Esophagus muscularis mucosa (tissue), 4 donors: ENCODE measurements around the gene MEF2D. TPM values are rescaled to one million over a fixed set of nuclear protein-coding genes. Genes with fewer than 3 reads are reported as not detected.
A peak's percentile ranks its signal among the peaks of the same experiment; 100 is the strongest.

Experiments
- DNase-seq: peaks from one replicate; pipeline ENCODE4 v3.0.0-alpha.2; 2017; ENCODE audit errors: extremely low spot score
- H3K27ac ChIP-seq, 4 donors: fragments of 200-600 bp; sonication (generic); replicated peaks in 1 of 4; 1 replicate in 3 of 4; 2 replicates in 1 of 4; pipeline ENCODE4 v1.5.1; 2016 to 2019; ENCODE audit warnings: mild to moderate bottlenecking in 1 of 4
- H3K27me3 ChIP-seq, 4 donors: fragments of 200-600 bp; sonication (generic); one replicate each; pipeline versions ENCODE4 v1.5.1 to v1.6.0; 2016 to 2019
- H3K36me3 ChIP-seq, 4 donors: fragments of 200-600 bp; sonication (generic); one replicate each; pipeline ENCODE4 v1.5.1; 2016 to 2019
- H3K4me1 ChIP-seq, 4 donors: fragments of 200-600 bp; sonication (generic); one replicate each; pipeline ENCODE4 v1.5.1; 2016 to 2019
- H3K4me3 ChIP-seq, 4 donors: fragments of 200-600 bp; sonication (generic); 1 replicate in 2 of 4; 2 replicates in 2 of 4; pipeline ENCODE4 v1.5.1; 2016 to 2019; ENCODE audit warnings: mild to moderate bottlenecking in 4 of 4, moderate library complexity in 1 of 4
- H3K9me3 ChIP-seq, 4 donors: fragments of 200-600 bp; sonication (generic); 1 replicate in 3 of 4; 2 replicates in 1 of 4; pipeline ENCODE4 v1.5.1; 2016 to 2019
- EP300 ChIP-seq: sonication (generic); formaldehyde crosslinking; IDR thresholded peaks from one replicate; pipeline ENCODE4 v1.6.1; 2017; ENCODE audit warnings: antibody characterized with exemption
- POLR2A ChIP-seq: fragments of 450-650 bp; IDR thresholded peaks from one replicate; pipeline ENCODE4 v1.6.1; 2017; ENCODE audit warnings: antibody characterized with exemption, moderate library complexity, mild to moderate bottlenecking, low read depth
- POLR2AphosphoS5 ChIP-seq, 2 donors: sonication (generic); formaldehyde crosslinking; IDR thresholded peaks; one replicate each; pipeline ENCODE4 v1.6.1; 2017; ENCODE audit warnings: antibody characterized with exemption in 2 of 2
- whole genome bisulfite sequencing: methylation state at CpG from one replicate; pipeline ENCODE4 v1.1.5; 2018; 5-methylcytosine and 5-hydroxymethylcytosine counted together
- intact Hi-C: fragments of 100-400 bp; cut with DNase I; formaldehyde crosslinking; loops from one replicate; pipeline ENCODE4 v1.15.1; 2023
- total RNA-seq, 4 donors: library from RNA; depleted of rRNA; stranded (reverse); fragments of >200 nt; gene quantifications; one replicate each; pipeline versions ENCODE4 v1.1.0 to v1.2.1, GENCODE V29; 2016
- TF ChIP-seq, protein P1 (sequence below), 3 experiments: fragments of 200-600 bp in 2 of 3; fragments of 450-650 bp in 1 of 3; sonication (generic) in 2 of 3; IDR thresholded peaks; one replicate each; pipeline ENCODE4 v1.5.1; 2017 to 2019; ENCODE audit warnings: antibody characterized with exemption in 3 of 3, mild to moderate bottlenecking in 2 of 3, moderate library complexity in 1 of 3

MEF2D gene
- total RNA-seq, 4 donors from 2014 or later: 78.0 to 138 (median 115) TPM

DNA sequence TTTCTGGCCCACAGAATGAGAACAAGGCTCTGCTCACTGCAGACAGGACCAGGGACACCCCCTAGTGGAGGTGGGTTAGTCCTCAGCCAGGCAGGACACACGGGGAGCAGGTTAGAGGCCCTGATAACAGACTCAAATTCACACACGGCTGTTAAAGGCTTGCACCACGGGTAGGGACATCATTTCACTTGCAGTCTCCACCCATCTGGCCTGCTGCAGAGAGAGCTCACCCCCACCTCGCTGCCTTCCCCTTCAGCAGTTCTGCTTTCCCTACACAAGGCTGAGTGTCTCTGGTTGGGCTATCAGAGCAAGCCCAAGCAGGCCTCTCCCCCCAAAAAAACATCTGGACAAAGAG lies 20.6 kb downstream of the MEF2D start:
- intact Hi-C loops: loop anchor here (10.0 kb wide), 1 partner anchor 115 kb away; the partner anchor contains the start of gene NAXE
- peak overlapping the region; percentile 87 to 100 (median 91) for H3K27ac ChIP-seq
- H3K27me3 ChIP-seq: no peaks in the 10 kb centered on the region

DNA sequence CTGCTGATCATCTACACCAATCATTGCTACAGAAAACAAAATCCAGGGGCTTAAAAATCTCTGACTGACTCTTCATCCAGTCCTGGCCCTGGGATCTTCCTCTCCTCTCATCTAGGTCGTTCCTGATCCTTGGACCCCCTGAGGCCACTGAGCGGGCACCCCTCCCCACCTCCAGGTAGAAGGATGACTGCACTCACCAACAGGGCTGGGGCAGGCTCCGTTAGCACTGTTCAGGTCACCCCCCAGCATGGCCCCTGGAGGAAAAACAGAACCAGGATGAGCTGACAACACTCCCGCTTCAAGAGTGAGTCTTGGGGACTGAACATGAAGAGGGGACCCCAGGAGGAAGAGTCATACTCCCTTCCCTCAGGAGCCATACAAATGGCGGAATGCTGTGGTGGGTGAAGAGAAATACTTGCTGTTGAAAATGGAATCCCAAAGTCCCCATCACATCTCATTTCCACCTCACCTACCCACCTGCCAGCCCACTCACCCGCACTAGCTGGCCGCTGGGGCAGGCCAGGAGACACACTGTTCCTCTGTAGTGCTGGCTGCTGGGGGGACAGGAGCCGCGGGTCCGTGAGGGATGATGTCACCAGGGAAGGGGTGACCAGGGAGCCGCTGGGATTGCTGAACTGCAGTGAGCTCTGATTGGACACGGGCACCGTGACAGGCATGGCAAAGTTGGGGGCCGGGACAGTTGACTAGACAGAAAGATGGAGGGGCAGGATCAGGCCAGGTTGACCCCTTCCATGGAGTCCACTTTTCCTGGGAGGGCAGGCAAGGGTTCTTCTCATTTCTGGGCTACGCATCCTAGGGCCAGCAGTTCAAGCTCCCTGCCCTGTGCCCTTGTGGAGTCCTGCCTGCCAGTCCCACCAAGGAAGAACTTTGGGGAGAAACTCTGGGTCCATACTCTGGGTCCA lies 21.2 kb downstream of the MEF2D start:
- no peaks in the 10 kb centered on the region for H3K27me3 ChIP-seq
- intact Hi-C loops: loop anchor here (10.0 kb wide), 1 partner anchor 115 kb away; the partner anchor contains the start of gene NAXE
- H3K4me3 ChIP-seq: no peak overlapping the region
- H3K9me3 ChIP-seq: no peaks in the 10 kb centered on the region
- DNase-seq: no peak
- peaks cover 56 to 95% (median 90%) of the 10 kb centered on the region in 4 donors for H3K36me3 ChIP-seq
- H3K27ac ChIP-seq: peak overlapping the region; percentile 87 to 100 (median 91)
- H3K4me1 ChIP-seq: peaks cover 94 to 100% (median 100%) of the 10 kb centered on the region in 4 donors
- TF ChIP-seq POLR2AphosphoS5 (IDR thresholded peaks at IDR 0.05): no peak
- TF ChIP-seq, protein P1, sequence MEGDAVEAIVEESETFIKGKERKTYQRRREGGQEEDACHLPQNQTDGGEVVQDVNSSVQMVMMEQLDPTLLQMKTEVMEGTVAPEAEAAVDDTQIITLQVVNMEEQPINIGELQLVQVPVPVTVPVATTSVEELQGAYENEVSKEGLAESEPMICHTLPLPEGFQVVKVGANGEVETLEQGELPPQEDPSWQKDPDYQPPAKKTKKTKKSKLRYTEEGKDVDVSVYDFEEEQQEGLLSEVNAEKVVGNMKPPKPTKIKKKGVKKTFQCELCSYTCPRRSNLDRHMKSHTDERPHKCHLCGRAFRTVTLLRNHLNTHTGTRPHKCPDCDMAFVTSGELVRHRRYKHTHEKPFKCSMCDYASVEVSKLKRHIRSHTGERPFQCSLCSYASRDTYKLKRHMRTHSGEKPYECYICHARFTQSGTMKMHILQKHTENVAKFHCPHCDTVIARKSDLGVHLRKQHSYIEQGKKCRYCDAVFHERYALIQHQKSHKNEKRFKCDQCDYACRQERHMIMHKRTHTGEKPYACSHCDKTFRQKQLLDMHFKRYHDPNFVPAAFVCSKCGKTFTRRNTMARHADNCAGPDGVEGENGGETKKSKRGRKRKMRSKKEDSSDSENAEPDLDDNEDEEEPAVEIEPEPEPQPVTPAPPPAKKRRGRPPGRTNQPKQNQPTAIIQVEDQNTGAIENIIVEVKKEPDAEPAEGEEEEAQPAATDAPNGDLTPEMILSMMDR (IDR thresholded peaks at IDR 0.05): no peak
- TF ChIP-seq POLR2A: no peak
- no peak for TF ChIP-seq EP300
- 82% methylated on average over 10 of the region's 15 CpGs for WGBS

More for the DNA sequence above, 20.6 kb downstream of the MEF2D start:
- TF ChIP-seq POLR2AphosphoS5 (IDR thresholded peaks at IDR 0.05) (no peak), POLR2A (no peak), EP300 (no peak)
- TF ChIP-seq, protein P1 (IDR thresholded peaks at IDR 0.05): no peak
- no peak for DNase-seq
- peaks cover 94 to 100% (median 100%) of the 10 kb centered on the region in 4 donors for H3K4me1 ChIP-seq
- H3K36me3 ChIP-seq: peaks cover 49 to 89% (median 84%) of the 10 kb centered on the region in 4 donors
- H3K4me3 ChIP-seq: no peak overlapping the region
- H3K9me3 ChIP-seq: no peaks in the 10 kb centered on the region
- WGBS: 70% methylated on average over 1 of the region's 4 CpGs

DNA sequence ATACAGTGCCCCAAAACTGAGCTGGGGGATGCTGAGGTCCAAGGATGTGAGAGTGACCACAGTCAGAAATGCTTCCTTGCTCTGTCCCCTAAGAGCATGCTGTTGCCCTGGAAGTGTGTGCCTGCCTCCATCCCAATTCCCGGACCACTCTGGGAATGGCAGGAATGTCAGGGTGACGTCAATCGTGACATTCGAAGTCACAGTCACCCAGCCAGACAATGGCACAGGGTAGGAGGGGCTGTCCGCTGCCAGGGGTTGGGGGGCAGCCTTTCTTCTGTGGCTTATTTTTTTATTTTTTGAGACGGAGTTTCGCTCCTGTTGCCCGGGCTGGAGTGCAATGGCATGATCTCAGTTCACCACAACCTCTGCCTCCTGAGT lies 22.3 kb downstream of the MEF2D start:
- 88% methylated on average over 8 of the region's 8 CpGs for WGBS
- Histone ChIP-seq H3K27me3 (no peaks in the 10 kb centered on the region), H3K27ac (peak overlapping the region; percentile 87 to 100 (median 91)), H3K4me3 (no peak overlapping the region), H3K4me1 (peaks cover 87 to 94% (median 92%) of the 10 kb centered on the region in 4 donors), H3K36me3 (peaks cover 66 to 100% (median 99%) of the 10 kb centered on the region in 4 donors), H3K9me3 (no peaks in the 10 kb centered on the region)
- intact Hi-C loops: no loop called here
- TF ChIP-seq POLR2AphosphoS5 (IDR thresholded peaks at IDR 0.05): peak in 1 of 2 donors; percentile 37
- TF ChIP-seq, protein P1 (IDR thresholded peaks at IDR 0.05): no peak
- TF ChIP-seq POLR2A: no peak
- DNase-seq: no peak

DNA sequence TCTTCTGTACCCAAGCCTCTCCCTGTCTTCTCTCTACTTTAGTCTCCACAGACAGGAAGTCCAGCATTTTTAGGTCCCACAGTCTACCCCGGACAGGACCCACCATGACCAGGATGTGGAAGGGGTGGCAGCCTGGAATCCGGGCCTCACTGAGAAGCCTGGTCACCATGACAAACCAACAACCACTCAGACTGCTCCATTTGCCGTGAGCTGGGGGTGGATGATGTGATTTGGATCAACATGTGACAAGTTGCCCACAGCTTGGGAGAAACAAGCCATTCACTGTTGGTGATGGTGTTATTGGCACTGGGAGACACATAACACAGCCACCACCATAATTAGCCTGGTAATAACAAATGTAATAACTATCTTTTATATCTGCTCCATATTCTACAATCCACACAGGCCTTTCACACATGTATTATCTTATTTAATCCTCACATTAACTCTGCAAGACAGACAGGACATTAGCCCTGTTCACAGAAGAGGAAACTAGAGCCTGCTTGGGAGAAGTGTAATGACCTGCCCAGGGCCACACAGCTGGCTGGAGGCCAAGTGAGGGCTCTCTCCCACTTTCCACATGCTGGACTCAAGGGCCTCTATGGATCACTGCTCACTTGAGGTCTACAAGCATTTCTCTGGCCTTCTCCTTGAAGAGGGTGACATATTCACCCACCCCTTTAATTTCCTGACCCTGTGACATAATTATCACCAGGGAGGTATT lies 22.9 kb downstream of the MEF2D start:
- no peak overlapping the region for H3K4me3 ChIP-seq
- TF ChIP-seq POLR2A (no peak), POLR2AphosphoS5 (IDR thresholded peaks at IDR 0.05) (no peak), EP300 (no peak)
- TF ChIP-seq, protein P1 (IDR thresholded peaks at IDR 0.05): no peak
- intact Hi-C loops: no loop called here
- WGBS: 61% methylated on average over 2 of the region's 3 CpGs
- H3K27me3 ChIP-seq: no peaks in the 10 kb centered on the region
- H3K36me3 ChIP-seq: peaks cover 67 to 100% (median 99%) of the 10 kb centered on the region in 4 donors
- H3K4me1 ChIP-seq: peaks cover 87 to 91% (median 90%) of the 10 kb centered on the region in 4 donors
- DNase-seq: no peak
- H3K9me3 ChIP-seq: no peaks in the 10 kb centered on the region
- H3K27ac ChIP-seq: peak overlapping the region; percentile 87 to 100 (median 91)
